ENCODE data around the gene CPA2. TPM values are rescaled to one million over a fixed set of nuclear protein-coding genes. Genes with fewer than 3 reads are reported as not detected.
A peak's percentile ranks its signal among the peaks of the same experiment; 100 is the strongest.
"Not testable (repeated sequence)": the region's sequence is repeated elsewhere in the genome, so short reads cannot be mapped to it uniquely, and the experiment has no call there.

The CPA2 gene
- polyA plus RNA-seq, 1 donor: 28.4 TPM

DNA sequence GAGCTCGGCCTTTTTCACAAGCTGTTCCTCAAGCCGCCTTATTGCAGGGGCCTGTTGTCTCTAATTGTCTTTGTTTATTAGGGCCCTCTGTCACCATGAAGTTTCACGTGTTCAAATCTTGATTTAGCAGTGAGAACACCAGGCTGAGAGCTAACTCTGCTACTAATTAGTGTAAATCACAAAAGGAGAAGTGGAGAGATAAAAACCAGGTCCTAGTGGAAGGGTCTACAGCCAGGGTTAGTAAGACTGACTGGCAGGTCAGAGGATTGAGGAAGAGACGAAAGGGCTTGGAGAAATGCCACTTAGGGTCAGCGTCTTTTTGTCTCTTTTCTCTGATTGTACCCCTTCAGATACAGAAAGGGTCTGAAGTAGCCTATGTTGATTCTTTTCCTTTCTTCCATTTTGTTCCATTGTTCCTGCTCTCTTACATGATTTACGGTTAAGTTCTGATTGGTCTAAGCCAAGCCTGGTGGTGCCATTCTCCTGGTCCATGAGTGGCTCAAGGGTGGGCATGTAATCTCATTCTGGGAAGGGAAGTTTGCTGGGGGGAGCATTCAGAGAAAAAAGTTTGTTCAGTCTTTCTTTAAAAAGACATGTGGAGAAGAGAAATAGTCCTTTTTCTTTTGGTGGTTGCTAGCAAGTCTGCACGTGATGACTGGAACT is 37.7 kb upstream of the CPA2 start:
- H3K27ac ChIP-seq (ENCODE audit: low read length): no peak overlapping the region
- H3K36me3 ChIP-seq (ENCODE audit: control insufficient read depth, insufficient read depth, low read length): no peaks in the 10 kb centered on the region
- WGBS (ENCODE audit: insufficient coverage, low lambda C conversion rate): 100% methylated on average over 1 of the region's 7 CpGs
- no peak for DNase-seq
- H3K4me3 ChIP-seq (ENCODE audit: low read length): no peak overlapping the region
- no peaks in the 10 kb centered on the region for H3K27me3 ChIP-seq (ENCODE audit: control insufficient read depth, insufficient read depth, low read length)
- peaks cover 12% of the 10 kb centered on the region for H3K4me1 ChIP-seq (ENCODE audit: control insufficient read depth, insufficient read depth, low read length)
- no peaks in the 10 kb centered on the region for H3K9me3 ChIP-seq (ENCODE audit: control insufficient read depth, low read depth, low read length)

DNA sequence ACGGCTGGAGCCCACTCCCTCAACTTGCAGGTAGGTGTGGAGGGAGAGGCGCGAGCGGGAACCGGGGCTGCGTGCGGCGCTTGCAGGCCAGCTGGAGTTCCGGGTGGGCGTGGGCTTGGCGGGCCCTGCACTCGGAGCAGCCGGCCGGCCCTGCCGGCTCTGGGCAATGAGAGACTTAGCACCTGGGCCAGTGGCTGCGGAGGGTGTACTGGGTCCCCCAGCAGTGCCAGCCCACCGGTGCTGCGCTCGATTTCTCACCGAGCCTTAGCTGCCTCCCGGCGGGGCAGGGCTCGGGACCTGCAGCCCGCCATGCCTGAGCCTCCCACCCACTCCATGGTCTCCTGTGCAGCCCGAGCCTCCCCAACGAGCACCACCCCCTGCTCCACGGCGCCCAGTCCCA is 36.7 kb upstream of the CPA2 start:
- H3K4me3 ChIP-seq (ENCODE audit: low read length); H3K27me3 ChIP-seq (ENCODE audit: control insufficient read depth, insufficient read depth, low read length); H3K36me3 ChIP-seq (ENCODE audit: control insufficient read depth, insufficient read depth, low read length); DNase-seq; H3K27ac ChIP-seq (ENCODE audit: low read length); H3K9me3 ChIP-seq (ENCODE audit: control insufficient read depth, low read depth, low read length): not testable (repeated sequence)
- no CpG with 5 or more reads among the region's 28 CpGs for WGBS (ENCODE audit: insufficient coverage, low lambda C conversion rate)
- peaks cover 12% of the 10 kb centered on the region for H3K4me1 ChIP-seq (ENCODE audit: control insufficient read depth, insufficient read depth, low read length)

DNA sequence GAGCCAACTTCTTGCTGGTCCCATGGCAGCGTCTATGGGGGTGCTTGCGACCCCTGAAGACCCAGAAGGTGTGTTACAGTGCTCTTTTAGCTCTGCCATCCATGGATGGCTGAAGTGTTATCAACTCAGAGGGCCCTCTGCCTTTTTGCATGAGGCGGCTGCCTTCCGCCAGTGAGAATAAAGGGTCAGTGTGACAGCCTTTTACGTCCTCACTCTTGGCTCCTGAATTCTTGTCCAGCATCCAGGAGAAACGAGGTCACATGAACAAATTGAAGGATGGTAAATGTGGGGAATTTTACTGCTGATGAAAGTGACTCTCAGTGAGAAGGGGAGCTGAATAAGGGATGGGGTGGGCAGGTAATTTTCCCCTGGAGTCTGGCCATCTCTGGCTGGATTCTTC is 34.9 kb upstream of the CPA2 start:
- no peak for DNase-seq
- H3K4me3 ChIP-seq (ENCODE audit: low read length): no peak overlapping the region
- H3K36me3 ChIP-seq (ENCODE audit: control insufficient read depth, insufficient read depth, low read length): no peaks in the 10 kb centered on the region
- no peak overlapping the region for H3K27ac ChIP-seq (ENCODE audit: low read length)
- H3K4me1 ChIP-seq (ENCODE audit: control insufficient read depth, insufficient read depth, low read length): peaks cover 12% of the 10 kb centered on the region
- no peaks in the 10 kb centered on the region for H3K9me3 ChIP-seq (ENCODE audit: control insufficient read depth, low read depth, low read length)
- H3K27me3 ChIP-seq (ENCODE audit: control insufficient read depth, insufficient read depth, low read length): no peaks in the 10 kb centered on the region
- WGBS (ENCODE audit: insufficient coverage, low lambda C conversion rate): no CpG with 5 or more reads among the region's 6 CpGs

DNA sequence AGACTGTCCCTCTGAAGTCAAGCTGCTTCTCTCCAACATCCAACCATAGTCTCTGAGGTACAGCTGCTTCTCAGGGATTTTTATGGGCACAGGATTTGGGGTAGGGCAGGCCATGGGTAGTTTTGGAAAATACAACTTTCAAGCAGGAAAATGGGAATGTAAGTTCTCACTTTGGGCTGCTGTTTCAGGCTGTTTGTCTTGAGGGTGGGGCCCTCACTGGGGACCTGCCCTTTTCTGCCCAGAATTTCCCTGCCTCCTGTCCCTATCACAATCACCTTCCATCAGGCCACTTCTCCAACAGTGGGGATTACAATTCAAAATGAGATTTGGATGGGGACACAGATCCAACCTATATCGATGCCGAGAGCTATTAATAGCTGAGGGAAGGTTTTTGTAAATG is 34.5 kb upstream of the CPA2 start:
- H3K9me3 ChIP-seq (ENCODE audit: control insufficient read depth, low read depth, low read length): no peaks in the 10 kb centered on the region
- H3K27ac ChIP-seq (ENCODE audit: low read length): no peak overlapping the region

DNA sequence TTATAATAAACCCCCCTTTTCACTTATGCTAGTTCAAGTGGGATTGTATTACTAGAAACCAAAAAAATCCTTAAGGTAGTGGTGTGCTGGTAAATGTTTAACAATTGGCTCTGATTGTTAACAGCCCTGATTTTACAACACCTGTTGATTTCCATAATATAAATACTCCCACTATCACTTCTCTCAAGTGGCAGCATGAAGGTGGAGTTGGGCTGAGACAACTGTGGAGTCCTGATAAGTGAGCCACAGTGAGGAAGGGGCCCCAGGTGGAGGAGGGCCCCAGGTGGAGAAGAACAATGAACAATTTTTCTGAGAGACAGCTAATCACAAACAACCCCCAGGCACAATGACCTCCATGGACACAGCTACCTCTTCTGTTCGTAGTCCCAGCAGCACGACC is 32.6 kb upstream of the CPA2 start:
- 30% methylated on average over 2 of the region's 2 CpGs for WGBS (ENCODE audit: insufficient coverage, low lambda C conversion rate)
- peak in 1 of 2 donors; percentile 58 for DNase-seq
- Histone ChIP-seq H3K4me3 (ENCODE audit: low read length) (no peak overlapping the region), H3K4me1 (ENCODE audit: control insufficient read depth, insufficient read depth, low read length) (peaks cover 6% of the 10 kb centered on the region), H3K9me3 (ENCODE audit: control insufficient read depth, low read depth, low read length) (no peaks in the 10 kb centered on the region), H3K27me3 (ENCODE audit: control insufficient read depth, insufficient read depth, low read length) (no peaks in the 10 kb centered on the region), H3K27ac (ENCODE audit: low read length) (no peak overlapping the region), H3K36me3 (ENCODE audit: control insufficient read depth, insufficient read depth, low read length) (no peaks in the 10 kb centered on the region)

More for the DNA sequence above, 34.5 kb upstream of the CPA2 start:
- H3K27me3 ChIP-seq (ENCODE audit: control insufficient read depth, insufficient read depth, low read length): no peaks in the 10 kb centered on the region
- peaks cover 12% of the 10 kb centered on the region for H3K4me1 ChIP-seq (ENCODE audit: control insufficient read depth, insufficient read depth, low read length)
- WGBS (ENCODE audit: insufficient coverage, low lambda C conversion rate): no CpG with 5 or more reads among the region's 2 CpGs
- no peak for DNase-seq
- no peaks in the 10 kb centered on the region for H3K36me3 ChIP-seq (ENCODE audit: control insufficient read depth, insufficient read depth, low read length)
- H3K4me3 ChIP-seq (ENCODE audit: low read length): no peak overlapping the region

DNA sequence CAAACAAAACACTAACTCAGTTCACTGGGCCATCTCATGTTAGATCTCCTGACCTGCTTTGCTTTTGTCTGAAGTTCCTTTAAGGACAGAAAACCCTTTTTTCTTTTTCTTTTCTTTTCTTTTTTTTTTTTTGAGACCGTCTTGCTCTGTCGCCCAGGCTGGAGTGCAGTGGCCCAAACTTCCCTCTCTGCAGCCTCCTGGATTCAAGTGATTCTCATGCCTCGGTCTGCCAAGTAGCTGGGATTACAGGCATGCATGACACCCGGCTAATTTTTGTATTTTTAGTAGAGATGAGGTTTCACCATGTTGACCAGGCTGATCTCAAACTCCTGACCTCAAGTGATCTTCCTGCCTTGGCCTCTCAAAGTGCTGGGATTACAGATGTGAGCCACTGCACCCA is 30.3 kb upstream of the CPA2 start:
- no CpG with 5 or more reads among the region's 4 CpGs for WGBS (ENCODE audit: insufficient coverage, low lambda C conversion rate)
- H3K4me1 ChIP-seq (ENCODE audit: control insufficient read depth, insufficient read depth, low read length): not testable (repeated sequence)

DNA sequence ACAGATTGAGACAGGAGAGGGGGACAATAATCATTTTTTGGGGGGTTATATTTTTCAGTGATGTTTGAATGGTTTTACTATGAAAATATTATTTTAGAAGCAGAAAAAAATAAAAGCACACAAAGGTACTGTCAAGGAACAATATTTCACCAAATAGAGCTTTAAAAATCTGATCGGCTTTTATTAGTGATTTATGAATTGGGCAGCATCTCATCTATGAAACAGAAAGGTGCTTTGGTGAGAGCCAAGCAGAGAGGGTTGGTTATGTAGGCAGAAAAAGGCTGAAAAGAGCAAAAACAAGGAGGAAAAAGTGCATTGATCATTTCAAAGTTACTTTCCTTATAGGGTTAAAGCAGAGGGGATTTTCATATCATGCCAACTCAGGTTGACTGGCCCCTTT is 26.4 kb upstream of the CPA2 start:
- Histone ChIP-seq H3K36me3 (ENCODE audit: control insufficient read depth, insufficient read depth, low read length) (no peaks in the 10 kb centered on the region), H3K9me3 (ENCODE audit: control insufficient read depth, low read depth, low read length) (no peaks in the 10 kb centered on the region), H3K27me3 (ENCODE audit: control insufficient read depth, insufficient read depth, low read length) (no peaks in the 10 kb centered on the region), H3K4me1 (ENCODE audit: control insufficient read depth, insufficient read depth, low read length) (no peaks in the 10 kb centered on the region), H3K4me3 (ENCODE audit: low read length) (no peak overlapping the region), H3K27ac (ENCODE audit: low read length) (no peak overlapping the region)
- no peak for DNase-seq
- WGBS (ENCODE audit: insufficient coverage, low lambda C conversion rate): 100% methylated on average over 1 of the region's 1 CpG

More for the DNA sequence above, 30.3 kb upstream of the CPA2 start:
- not testable (repeated sequence) for H3K4me3 ChIP-seq (ENCODE audit: low read length); H3K9me3 ChIP-seq (ENCODE audit: control insufficient read depth, low read depth, low read length); H3K36me3 ChIP-seq (ENCODE audit: control insufficient read depth, insufficient read depth, low read length); H3K27me3 ChIP-seq (ENCODE audit: control insufficient read depth, insufficient read depth, low read length); H3K27ac ChIP-seq (ENCODE audit: low read length); DNase-seq

DNA sequence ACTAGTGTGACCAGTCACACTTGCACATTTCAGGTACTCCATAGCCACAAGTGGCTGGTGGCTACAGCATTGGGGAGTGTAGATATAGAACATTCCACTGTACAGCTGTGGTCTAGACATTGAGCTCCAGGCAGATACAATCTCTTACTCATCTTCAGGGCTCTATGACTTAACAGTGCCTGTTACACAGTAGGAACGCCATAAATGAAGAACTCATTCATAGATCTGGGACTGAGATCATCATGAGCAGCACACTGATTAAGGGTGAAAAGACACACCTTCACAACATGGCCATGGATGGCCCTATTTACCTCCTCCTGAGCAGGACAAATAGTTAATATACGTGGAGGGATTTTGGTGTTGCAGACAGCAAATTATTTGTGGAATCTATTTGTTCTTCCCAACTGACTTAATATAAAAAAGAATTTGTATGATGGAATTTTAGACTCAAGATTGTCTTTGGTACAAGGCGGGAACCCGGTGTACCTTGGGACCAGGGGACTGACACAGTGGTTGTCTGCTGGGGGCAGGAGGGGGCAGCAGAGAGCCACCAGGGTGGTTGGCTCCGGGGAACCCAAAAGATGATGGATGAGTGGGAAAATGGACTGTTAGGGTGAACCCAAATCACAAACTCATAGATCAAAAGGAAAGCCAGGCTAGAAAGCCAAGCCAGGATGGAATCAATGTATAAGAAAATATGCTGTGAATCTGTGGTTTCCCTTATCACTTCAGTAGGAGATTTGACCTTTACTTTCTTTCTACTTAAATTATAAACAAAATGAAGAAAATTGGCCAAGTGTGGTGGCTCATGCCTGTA is 24.3 kb upstream of the CPA2 start:
- no peaks in the 10 kb centered on the region for H3K9me3 ChIP-seq (ENCODE audit: control insufficient read depth, low read depth, low read length)
- peak in 1 of 2 donors; percentile 17 for DNase-seq
- no peak overlapping the region for H3K27ac ChIP-seq (ENCODE audit: low read length)
- H3K4me3 ChIP-seq (ENCODE audit: low read length): no peak overlapping the region
- no peaks in the 10 kb centered on the region for H3K27me3 ChIP-seq (ENCODE audit: control insufficient read depth, insufficient read depth, low read length)
- H3K4me1 ChIP-seq (ENCODE audit: control insufficient read depth, insufficient read depth, low read length): no peaks in the 10 kb centered on the region
- 22% methylated on average over 1 of the region's 5 CpGs for WGBS (ENCODE audit: insufficient coverage, low lambda C conversion rate)
- H3K36me3 ChIP-seq (ENCODE audit: control insufficient read depth, insufficient read depth, low read length): no peaks in the 10 kb centered on the region

DNA sequence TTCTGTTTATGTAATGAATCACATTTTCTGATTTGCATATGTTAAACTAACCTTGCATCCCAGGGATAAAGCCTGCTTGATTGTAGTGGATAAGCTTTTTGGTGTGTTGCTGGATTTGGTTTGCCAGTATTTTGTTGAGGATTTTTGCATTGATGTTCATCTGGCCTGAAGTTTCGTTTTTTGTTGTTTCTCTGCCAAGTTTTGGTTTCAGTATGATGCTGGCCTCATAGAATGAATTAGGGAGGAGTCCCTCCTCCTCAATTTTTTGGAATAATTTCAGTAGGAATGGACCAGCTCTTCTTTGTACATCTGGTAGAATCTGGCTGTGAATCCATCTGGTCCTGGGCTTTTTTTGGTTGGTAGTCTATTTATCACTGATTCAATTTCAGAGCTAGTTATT is 23.2 kb upstream of the CPA2 start:
- peak in 1 of 2 donors; percentile 14 for DNase-seq
- no CpG with 5 or more reads among the region's 1 CpG for WGBS (ENCODE audit: insufficient coverage, low lambda C conversion rate)

DNA sequence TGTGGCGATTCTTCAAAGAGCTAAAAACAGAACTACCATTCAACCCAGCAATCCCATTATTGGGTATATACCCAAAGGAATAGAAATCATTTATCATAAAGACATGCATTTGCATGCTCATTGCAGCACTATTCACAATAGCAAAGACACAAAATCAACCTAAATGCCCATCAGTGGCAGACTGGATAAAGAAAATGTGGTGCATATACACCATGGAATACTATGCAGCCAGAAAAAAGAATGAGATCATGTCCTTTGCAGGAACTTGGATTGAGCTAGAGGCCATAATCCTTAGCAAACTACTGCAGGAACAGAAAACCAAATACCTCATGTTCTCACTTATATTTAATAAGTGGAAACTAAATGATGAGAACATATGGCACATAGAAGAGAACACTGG is 20.2 kb upstream of the CPA2 start:
- not testable (repeated sequence) for H3K27ac ChIP-seq (ENCODE audit: low read length); H3K4me3 ChIP-seq (ENCODE audit: low read length); DNase-seq; H3K4me1 ChIP-seq (ENCODE audit: control insufficient read depth, insufficient read depth, low read length); H3K27me3 ChIP-seq (ENCODE audit: control insufficient read depth, insufficient read depth, low read length); H3K36me3 ChIP-seq (ENCODE audit: control insufficient read depth, insufficient read depth, low read length); H3K9me3 ChIP-seq (ENCODE audit: control insufficient read depth, low read depth, low read length)
- 100% methylated on average over 1 of the region's 1 CpG for WGBS (ENCODE audit: insufficient coverage, low lambda C conversion rate)

More for the DNA sequence above, 23.2 kb upstream of the CPA2 start:
- H3K4me3 ChIP-seq (ENCODE audit: low read length); H3K4me1 ChIP-seq (ENCODE audit: control insufficient read depth, insufficient read depth, low read length); H3K9me3 ChIP-seq (ENCODE audit: control insufficient read depth, low read depth, low read length); H3K27me3 ChIP-seq (ENCODE audit: control insufficient read depth, insufficient read depth, low read length); H3K27ac ChIP-seq (ENCODE audit: low read length); H3K36me3 ChIP-seq (ENCODE audit: control insufficient read depth, insufficient read depth, low read length): not testable (repeated sequence)

Data from large intestine (tissue), 3 donors.